DND-41 (cell line): ENCODE data around the gene KLHL3.
A peak's percentile ranks its signal among the peaks of the same experiment; 100 is the strongest.

Experiments used
- ATAC-seq: fragments of 200-7000 bp; cut with Tn5 transposase; 3 replicates; pipeline ENCODE4 v1.9.1; 2021; ENCODE audit warnings: low read depth; ENCODE audit not compliant: insufficient read depth
- DNase-seq: peaks from one replicate; pipeline ENCODE4 v3.0.0-alpha.2; 2020
- H2AFZ ChIP-seq: 2 replicates; pipeline ENCODE4 v1.6.0; 2012; ENCODE audit warnings: low read depth, low read length
- H3K27ac ChIP-seq: 2 replicates; pipeline ENCODE4 v1.5.1; 2012; ENCODE audit warnings: low read length, inconsistent platforms
- H3K27me3 ChIP-seq: fragments of 200-600 bp; sonication (generic); 2 replicates; pipeline ENCODE4 v1.6.0; 2012; ENCODE audit warnings: low read length, mild to moderate bottlenecking, inconsistent platforms; ENCODE audit not compliant: insufficient read depth, poor library complexity
- H3K36me3 ChIP-seq: 2 replicates; pipeline ENCODE4 v1.5.1; 2012; ENCODE audit warnings: low read length, inconsistent platforms; ENCODE audit not compliant: insufficient read depth
- H3K4me1 ChIP-seq: 2 replicates; pipeline ENCODE4 v1.5.1; 2012; ENCODE audit warnings: mild to moderate bottlenecking, low read length; ENCODE audit not compliant: insufficient read depth
- H3K4me2 ChIP-seq: 2 replicates; pipeline ENCODE4 v1.6.0; 2012; ENCODE audit warnings: mild to moderate bottlenecking, moderate library complexity, low read length, inconsistent platforms; ENCODE audit not compliant: insufficient read depth
- H3K4me3 ChIP-seq, 2 experiments: fragments of 200-600 bp in 1 of 2; shearing (Covaris generic) in 1 of 2; 2 replicates each; pipeline ENCODE4 v1.5.1; 2012 to 2016; ENCODE audit warnings: inconsistent platforms in 2 of 2, low read length in 2 of 2, mild to moderate bottlenecking in 2 of 2, low read depth in 1 of 2, moderate library complexity in 1 of 2
- H3K79me2 ChIP-seq: 2 replicates; pipeline ENCODE4 v1.6.0; 2012; ENCODE audit warnings: low read length, inconsistent platforms; ENCODE audit not compliant: insufficient read depth
- H3K9ac ChIP-seq: 2 replicates; pipeline ENCODE4 v1.6.0; 2012; ENCODE audit warnings: low read depth, mild to moderate bottlenecking, inconsistent platforms, low read length, moderate library complexity
- H3K9me3 ChIP-seq: 2 replicates; pipeline ENCODE4 v1.5.1; 2012; ENCODE audit warnings: low read length, moderate library complexity, mild to moderate bottlenecking, inconsistent platforms; ENCODE audit not compliant: insufficient read depth, severe bottlenecking
- H4K20me1 ChIP-seq: 2 replicates; pipeline ENCODE4 v1.6.0; 2012; ENCODE audit warnings: low read length; ENCODE audit not compliant: insufficient read depth
- CTCF ChIP-seq: IDR thresholded peaks from 2 replicates; pipeline ENCODE4 v1.5.1; 2012; ENCODE audit warnings: borderline replicate concordance, low read length, moderate library complexity, mild to moderate bottlenecking; ENCODE audit not compliant: poor library complexity, severe bottlenecking; ENCODE audit errors: extremely low read depth
- EZH2 ChIP-seq: IDR thresholded peaks from 3 replicates; pipeline ENCODE4 v1.6.1; 2012; ENCODE audit warnings: borderline replicate concordance, low read depth, mild to moderate bottlenecking, moderate library complexity, low read length, inconsistent platforms; ENCODE audit not compliant: severe bottlenecking

KLHL3 gene

DNA sequence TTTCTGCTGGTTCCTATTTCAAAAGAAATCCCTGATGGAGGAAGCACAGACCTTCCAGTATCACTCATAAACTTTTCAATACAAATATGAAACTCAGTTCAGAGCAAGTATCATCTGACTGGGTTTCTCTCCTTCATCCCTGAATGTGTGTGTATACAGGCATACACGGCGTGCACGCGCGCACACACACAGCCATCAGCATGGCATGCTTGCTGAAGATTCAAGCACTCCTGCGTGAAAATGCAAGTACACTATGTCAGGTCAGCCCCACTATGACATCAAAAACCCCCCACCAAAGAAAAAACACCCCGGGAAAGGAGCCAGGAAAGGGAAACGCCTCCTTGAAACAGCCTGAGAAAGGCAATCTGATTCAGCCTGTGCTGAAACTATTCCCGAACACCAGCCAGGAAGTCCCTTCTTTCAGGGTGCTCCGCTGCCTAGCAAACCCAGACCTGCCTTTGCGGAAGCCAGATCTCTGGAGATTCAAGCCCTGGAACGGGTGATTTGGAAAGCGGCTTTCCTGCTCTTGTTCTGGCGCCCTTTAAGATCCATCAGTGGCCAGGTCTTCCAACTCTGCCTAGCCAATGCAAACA is 831 bp downstream of the KLHL3 start:
- peaks cover 5% of the 10 kb centered on the region; the same call in 1 of the 2 replicates for H3K79me2 ChIP-seq
- TF ChIP-seq EZH2 (no peak), CTCF (no peak)
- ATAC-seq (peak; percentile 58), DNase-seq (peak; percentile 36)
- H3K4me2 ChIP-seq: peak overlapping the region; percentile 67
- H3K36me3 ChIP-seq: no peaks in the 10 kb centered on the region
- H3K9ac ChIP-seq: peak overlapping the region; percentile 59
- peak overlapping the region; percentile 30 to 81 for H3K4me3 ChIP-seq
- peaks cover 6% of the 10 kb centered on the region for H3K27me3 ChIP-seq
- H3K9me3 ChIP-seq: no peaks in the 10 kb centered on the region
- H4K20me1 ChIP-seq: no peaks in the 10 kb centered on the region
- peaks cover 27% of the 10 kb centered on the region for H3K4me1 ChIP-seq
- peak overlapping the region; percentile 68 for H2AFZ ChIP-seq
- peak overlapping the region; percentile 80 for H3K27ac ChIP-seq

DNA sequence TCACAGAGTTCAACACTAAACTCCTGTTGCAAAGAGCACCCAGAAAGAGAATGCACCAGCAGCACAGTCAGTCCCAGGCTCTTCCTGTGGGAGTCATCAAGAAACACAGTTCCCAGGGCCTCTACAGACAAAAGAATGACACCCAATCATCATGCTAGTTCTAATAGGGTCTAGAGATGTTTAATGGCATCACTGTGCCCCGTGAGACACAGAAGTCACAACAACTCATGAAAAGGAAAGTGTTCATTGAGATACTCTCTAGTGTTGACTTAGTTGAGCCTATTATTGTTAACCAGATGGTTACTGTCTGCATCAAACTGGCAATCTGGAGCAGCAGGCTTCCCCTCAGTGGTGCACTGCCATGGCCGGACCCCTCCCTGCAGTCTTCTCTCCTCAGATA is 1.6 kb downstream of the KLHL3 start:
- Histone ChIP-seq H3K79me2 (peaks cover 5% of the 10 kb centered on the region; the same call in 1 of the 2 replicates), H3K27ac (peak overlapping the region; percentile 80), H3K4me1 (peaks cover 27% of the 10 kb centered on the region), H3K27me3 (peaks cover 6% of the 10 kb centered on the region), H3K9ac (peak overlapping the region; percentile 59), H3K4me3 (peak overlapping the region; percentile 30 to 81; a peak in 3 of 4 replicates), H2AFZ (peak overlapping the region; percentile 68), H4K20me1 (no peaks in the 10 kb centered on the region), H3K4me2 (peak overlapping the region; percentile 67), H3K9me3 (no peaks in the 10 kb centered on the region), H3K36me3 (no peaks in the 10 kb centered on the region)
- no peak for DNase-seq
- TF ChIP-seq EZH2: no peak
- no peak for TF ChIP-seq CTCF
- peak; percentile 13; the same call in 1 of the 3 replicates for ATAC-seq

GRCh38 chr5:137733922-137734321 is 2.0 kb downstream of the KLHL3 start:
- Histone ChIP-seq H3K4me2 (peak overlapping the region; percentile 67), H3K36me3 (no peaks in the 10 kb centered on the region), H3K4me3 (peak overlapping the region in 1 of 2 experiments; percentile 81; a peak in 2 of 4 replicates), H3K79me2 (peaks cover 5% of the 10 kb centered on the region; the same call in 1 of the 2 replicates), H3K9ac (peak overlapping the region; percentile 59), H3K4me1 (peaks cover 27% of the 10 kb centered on the region), H3K9me3 (no peaks in the 10 kb centered on the region), H3K27ac (no peak overlapping the region), H4K20me1 (no peaks in the 10 kb centered on the region), H2AFZ (no peak overlapping the region), H3K27me3 (peaks cover 6% of the 10 kb centered on the region)
- DNase-seq (no peak), ATAC-seq (no peak)
- TF ChIP-seq CTCF (no peak), EZH2 (no peak)
